Neutrophil (primary cell): Measurements from ENCODE around the gene PRKX.
"Not testable (repeated sequence)": the region's sequence is repeated elsewhere in the genome, so short reads cannot be mapped to it uniquely, and the experiment has no call there.

ENCODE experiments used
- H3K27ac ChIP-seq: fragments of 200-600 bp; sonication (generic); 2 replicates; pipeline ENCODE4 v1.5.1; 2016; ENCODE audit warnings: mild to moderate bottlenecking, moderate library complexity
- H3K27me3 ChIP-seq: fragments of 200-600 bp; sonication (generic); 2 replicates; pipeline ENCODE4 v1.6.0; 2016; ENCODE audit warnings: mild to moderate bottlenecking
- H3K36me3 ChIP-seq: fragments of 200-600 bp; sonication (generic); 2 replicates; pipeline ENCODE4 v1.5.1; 2017
- H3K4me1 ChIP-seq, 2 experiments: fragments of 200-600 bp in 1 of 2; sonication (generic) in 1 of 2; 1 replicate in 1 of 2; 2 replicates in 1 of 2; pipeline versions ENCODE4 v1.5.1 to v1.6.1; 2013 to 2016; ENCODE audit warnings: low read depth in 1 of 2, low read length in 1 of 2, mild to moderate bottlenecking in 1 of 2, moderate library complexity in 1 of 2; ENCODE audit not compliant: control insufficient read depth in 1 of 2, insufficient read depth in 1 of 2
- H3K4me3 ChIP-seq, 2 experiments: fragments of 200-600 bp in 1 of 2; sonication (generic) in 1 of 2; 1 replicate in 1 of 2; 2 replicates in 1 of 2; pipeline ENCODE4 v1.5.1; 2013 to 2016; ENCODE audit warnings: low read depth in 1 of 2, low read length in 1 of 2, mild to moderate bottlenecking in 1 of 2, moderate library complexity in 1 of 2
- H3K9me3 ChIP-seq: fragments of 200-600 bp; sonication (generic); 2 replicates; pipeline ENCODE4 v1.5.1; 2016
- TF ChIP-seq, protein P1 (sequence below): fragments of 200-600 bp; sonication (generic); IDR thresholded peaks from 2 replicates; pipeline ENCODE4 v1.5.1; 2016; ENCODE audit warnings: antibody characterized with exemption

PRKX gene

DNA sequence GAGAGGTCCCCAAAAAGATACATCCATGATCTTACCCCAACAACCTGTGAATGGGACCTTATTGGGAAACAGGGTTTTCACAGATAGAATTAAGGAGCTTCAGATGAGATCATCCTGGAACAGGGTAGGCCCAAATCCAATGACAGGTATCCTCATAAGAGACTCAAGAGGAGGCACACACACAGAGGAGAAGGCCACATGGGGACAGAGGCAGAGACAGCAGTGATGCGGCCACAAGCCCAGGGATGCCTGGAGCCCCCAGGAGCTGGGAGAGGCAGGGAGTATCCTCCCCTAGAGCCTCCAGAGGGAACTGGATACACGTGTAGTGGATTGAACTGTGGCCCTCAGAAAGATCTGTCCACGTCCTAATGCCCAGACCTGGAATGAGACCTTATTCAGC, 82.3 kb downstream of the PRKX start:
- H3K4me1 ChIP-seq = no peaks in the 10 kb centered on the region
- H3K27ac ChIP-seq = no peak overlapping the region
- no peaks in the 10 kb centered on the region for H3K27me3 ChIP-seq
- H3K4me3 ChIP-seq = no peak overlapping the region
- H3K9me3 ChIP-seq = no peaks in the 10 kb centered on the region
- TF ChIP-seq, protein P1, sequence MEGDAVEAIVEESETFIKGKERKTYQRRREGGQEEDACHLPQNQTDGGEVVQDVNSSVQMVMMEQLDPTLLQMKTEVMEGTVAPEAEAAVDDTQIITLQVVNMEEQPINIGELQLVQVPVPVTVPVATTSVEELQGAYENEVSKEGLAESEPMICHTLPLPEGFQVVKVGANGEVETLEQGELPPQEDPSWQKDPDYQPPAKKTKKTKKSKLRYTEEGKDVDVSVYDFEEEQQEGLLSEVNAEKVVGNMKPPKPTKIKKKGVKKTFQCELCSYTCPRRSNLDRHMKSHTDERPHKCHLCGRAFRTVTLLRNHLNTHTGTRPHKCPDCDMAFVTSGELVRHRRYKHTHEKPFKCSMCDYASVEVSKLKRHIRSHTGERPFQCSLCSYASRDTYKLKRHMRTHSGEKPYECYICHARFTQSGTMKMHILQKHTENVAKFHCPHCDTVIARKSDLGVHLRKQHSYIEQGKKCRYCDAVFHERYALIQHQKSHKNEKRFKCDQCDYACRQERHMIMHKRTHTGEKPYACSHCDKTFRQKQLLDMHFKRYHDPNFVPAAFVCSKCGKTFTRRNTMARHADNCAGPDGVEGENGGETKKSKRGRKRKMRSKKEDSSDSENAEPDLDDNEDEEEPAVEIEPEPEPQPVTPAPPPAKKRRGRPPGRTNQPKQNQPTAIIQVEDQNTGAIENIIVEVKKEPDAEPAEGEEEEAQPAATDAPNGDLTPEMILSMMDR = no peak
- H3K36me3 ChIP-seq = no peaks in the 10 kb centered on the region

DNA sequence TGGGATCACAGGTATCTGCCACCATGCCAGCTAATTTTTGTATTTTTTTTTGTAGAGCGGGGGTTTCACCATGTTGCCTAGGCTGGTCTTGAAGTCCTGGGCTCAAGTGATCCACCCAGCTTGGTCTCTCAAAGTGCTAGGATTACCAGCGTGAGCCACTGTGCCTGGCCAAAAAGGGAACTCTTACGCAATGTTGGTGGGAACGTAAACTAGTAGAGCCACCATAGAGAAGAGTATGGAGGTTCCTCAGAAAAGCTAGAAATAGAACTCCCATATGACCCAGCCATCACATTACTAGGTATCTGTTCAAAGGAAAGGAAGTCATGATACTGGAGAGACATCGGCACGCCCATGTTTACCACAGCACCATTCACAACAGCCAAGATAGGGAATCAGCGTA, 85.9 kb downstream of the PRKX start:
- H3K27me3 ChIP-seq = no peaks in the 10 kb centered on the region
- H3K36me3 ChIP-seq = no peaks in the 10 kb centered on the region
- no peaks in the 10 kb centered on the region for H3K9me3 ChIP-seq
- no peak overlapping the region for H3K4me3 ChIP-seq
- no peaks in the 10 kb centered on the region for H3K4me1 ChIP-seq
- H3K27ac ChIP-seq = no peak overlapping the region
- TF ChIP-seq, protein P1 = no peak

DNA sequence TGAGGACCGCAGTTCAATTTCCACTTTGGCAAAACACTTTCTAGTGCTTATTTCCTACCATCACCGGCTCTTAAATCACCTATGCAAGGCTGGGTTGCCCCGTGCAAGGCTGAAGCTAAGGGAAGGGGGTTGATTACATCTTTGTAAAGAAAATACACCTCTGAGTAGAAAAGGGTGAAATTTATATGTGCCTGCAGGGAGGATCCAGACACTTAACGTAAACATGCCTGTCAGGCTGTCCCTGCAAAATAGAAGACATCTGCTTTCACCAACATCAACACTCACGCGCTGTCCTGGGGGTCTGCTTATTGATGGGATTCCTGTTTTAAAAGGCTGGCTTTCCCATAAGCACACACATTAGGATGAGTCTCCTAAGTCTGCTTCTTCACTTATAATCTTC, 92.0 kb downstream of the PRKX start:
- Histone ChIP-seq H3K36me3 (no peaks in the 10 kb centered on the region), H3K4me3 (no peak overlapping the region), H3K9me3 (no peaks in the 10 kb centered on the region), H3K27ac (no peak overlapping the region), H3K4me1 (no peaks in the 10 kb centered on the region), H3K27me3 (no peaks in the 10 kb centered on the region)
- TF ChIP-seq, protein P1 = no peak

DNA sequence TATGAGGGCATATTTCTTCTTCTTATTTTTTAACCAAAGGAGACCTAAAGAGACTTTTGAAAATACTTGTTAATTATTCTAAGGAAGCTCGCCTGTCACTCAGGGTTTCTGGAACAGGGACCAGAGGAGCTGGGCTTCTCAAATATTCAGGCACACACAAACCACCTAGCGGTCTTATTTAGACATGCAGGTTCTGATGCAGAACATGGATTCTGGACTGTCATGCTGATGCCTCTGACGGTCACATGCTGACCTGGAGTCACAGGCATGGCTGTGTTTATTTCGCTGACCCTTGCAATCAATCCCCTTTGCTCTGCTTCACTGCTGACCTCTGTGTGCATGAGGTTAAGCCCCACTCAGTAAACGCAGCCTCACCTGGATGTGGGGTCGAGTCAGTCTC, 101.7 kb downstream of the PRKX start:
- H3K27ac ChIP-seq, H3K27me3 ChIP-seq, H3K4me3 ChIP-seq, H3K9me3 ChIP-seq, H3K36me3 ChIP-seq, H3K4me1 ChIP-seq: not testable (repeated sequence)

DNA sequence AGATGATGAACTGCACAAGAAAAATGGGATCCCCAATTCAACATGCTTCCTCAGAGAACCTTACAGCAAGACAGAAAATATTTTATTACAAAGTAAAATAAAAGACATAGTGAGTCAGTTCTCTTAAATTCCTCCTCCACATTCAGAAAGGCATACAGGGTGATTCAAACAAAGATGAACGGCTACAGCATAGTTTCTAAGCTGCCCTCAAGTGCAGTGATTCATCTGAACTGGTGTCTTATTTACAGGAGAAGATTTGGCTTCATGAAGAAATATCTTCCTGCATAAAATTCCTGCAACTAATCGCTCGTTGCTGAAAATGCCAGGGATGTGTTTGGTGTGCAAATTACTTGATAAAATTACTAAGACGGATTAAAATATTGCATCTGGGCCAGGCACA, 103.6 kb downstream of the PRKX start:
- no peaks in the 10 kb centered on the region for H3K9me3 ChIP-seq
- H3K36me3 ChIP-seq = no peaks in the 10 kb centered on the region
- no peaks in the 10 kb centered on the region for H3K4me1 ChIP-seq
- TF ChIP-seq, protein P1 = no peak
- no peaks in the 10 kb centered on the region for H3K27me3 ChIP-seq
- H3K4me3 ChIP-seq = no peak overlapping the region
- no peak overlapping the region for H3K27ac ChIP-seq

DNA sequence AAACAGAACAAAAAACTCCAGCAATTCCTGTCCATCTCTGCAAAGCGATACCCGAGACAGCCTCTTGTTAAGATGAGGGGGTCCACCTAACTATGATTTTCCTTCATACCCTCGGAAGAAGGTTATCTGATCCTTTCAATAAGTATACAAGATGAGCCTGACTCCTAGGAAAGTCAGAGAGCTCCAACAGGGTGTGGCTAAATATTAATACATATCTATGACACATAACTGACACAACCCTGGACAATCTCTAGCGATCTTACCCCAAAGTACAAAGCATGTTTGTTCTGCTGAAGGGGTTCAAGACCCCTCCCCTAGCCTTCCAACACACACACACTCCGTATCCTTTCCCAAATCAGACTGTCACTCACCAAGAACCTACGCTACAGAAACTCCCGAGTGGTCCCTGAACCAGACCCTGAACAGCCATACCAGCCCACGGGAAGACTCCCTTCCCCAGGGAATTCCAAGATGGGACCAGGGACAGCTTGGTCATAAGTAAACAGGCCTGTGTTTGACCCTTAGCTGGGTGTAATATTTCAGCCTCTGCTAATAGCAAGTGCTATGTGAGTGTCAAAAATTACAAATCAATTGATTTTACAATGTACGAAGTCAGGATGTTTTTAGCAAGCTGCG, 110.3 kb downstream of the PRKX start:
- H3K27ac ChIP-seq = no peak overlapping the region
- no peaks in the 10 kb centered on the region for H3K4me1 ChIP-seq
- TF ChIP-seq, protein P1 = no peak
- H3K4me3 ChIP-seq = no peak overlapping the region
- H3K36me3 ChIP-seq = no peaks in the 10 kb centered on the region
- no peaks in the 10 kb centered on the region for H3K27me3 ChIP-seq
- H3K9me3 ChIP-seq = no peaks in the 10 kb centered on the region
